HG02885 (cell line): ENCODE measurements around the gene TMEM86B.
"Not testable (repeated sequence)": the region's sequence is repeated elsewhere in the genome, so short reads cannot be mapped to it uniquely, and the experiment has no call there.

Experiments used
- ATAC-seq: cut with Tn5 transposase; IDR thresholded peaks from one replicate; pipeline ENCODE4 v1.9.1; 2021; ENCODE audit warnings: mild to moderate bottlenecking; ENCODE audit not compliant: unreplicated experiment, poor library complexity

TMEM86B gene

GRCh38 chr19:55242517-55242916 lies 14.0 kb upstream of the TMEM86B start:
- ATAC-seq = no peak

- no peak for ATAC-seq
Observed at GRCh38 chr19:55241935-55242464, 13.4 kb upstream of the TMEM86B start.

GRCh38 chr19:55241143-55241934 lies 12.8 kb upstream of the TMEM86B start:
- ATAC-seq = no peak

GRCh38 chr19:55240713-55241020 lies 12.1 kb upstream of the TMEM86B start:
- no peak for ATAC-seq

- ATAC-seq = no peak
Observed at GRCh38 chr19:55239004-55239403, 10.4 kb upstream of the TMEM86B start.

GRCh38 chr19:55238030-55238429 lies 9.5 kb upstream of the TMEM86B start:
- no peak for ATAC-seq

GRCh38 chr19:55232986-55233385 lies 4.4 kb upstream of the TMEM86B start:
- ATAC-seq = no peak

GRCh38 chr19:55232286-55232602 lies 3.7 kb upstream of the TMEM86B start:
- no peak for ATAC-seq

GRCh38 chr19:55231391-55232285 lies 3.1 kb upstream of the TMEM86B start:
- no peak for ATAC-seq

- ATAC-seq = no peak
Observed at GRCh38 chr19:55230780-55231179, 2.2 kb upstream of the TMEM86B start.

GRCh38 chr19:55230329-55230728 lies 1.8 kb upstream of the TMEM86B start:
- ATAC-seq = no peak

- ATAC-seq = no peak
Observed at GRCh38 chr19:55229789-55230182, 1.2 kb upstream of the TMEM86B start.

- no peak for ATAC-seq
Observed at GRCh38 chr19:55229145-55229788, 704 bp upstream of the TMEM86B start.

GRCh38 chr19:55228015-55228391 lies 560 bp downstream of the TMEM86B start:
- ATAC-seq = no peak

- no peak for ATAC-seq
Observed at GRCh38 chr19:55227241-55228014, 1.1 kb downstream of the TMEM86B start.

GRCh38 chr19:55226788-55227187 lies 1.8 kb downstream of the TMEM86B start:
- ATAC-seq = no peak

- ATAC-seq = no peak
Observed at GRCh38 chr19:55226273-55226672, 2.3 kb downstream of the TMEM86B start.

- ATAC-seq = no peak
Observed at GRCh38 chr19:55225415-55225958, 3.1 kb downstream of the TMEM86B start.

- ATAC-seq = not testable (repeated sequence)
Observed at GRCh38 chr19:55224679-55225414, 3.7 kb downstream of the TMEM86B start.
